ENCODE results near the gene KIAA0232. TPM values are rescaled to one million over a fixed set of nuclear protein-coding genes. Genes with fewer than 3 reads are reported as not detected.

KIAA0232 gene
- total and polyA plus RNA-seq, 2 of the 8 experiments (the other 6 are each of a cell fraction or from before 2014, with no cell fraction given): 5.6 to 23.3 TPM

GRCh38 chr4:6874981-6875380, 92.5 kb downstream of the KIAA0232 start:
- POLR2A ChIA-PET (ENCODE audit: partially characterized antibody): interaction anchor here (1.8 kb wide), 1 partner anchor 159 kb away, joined by 5 read pairs; the partner anchor contains the start of gene BLOC1S4
- no peak overlapping the region for H2BK120ac ChIP-seq (replicated peaks; ENCODE audit: low read depth, low read length)
- H3K23me2 ChIP-seq (ENCODE audit: low read depth, low read length): no peaks in the 10 kb centered on the region
- H2AK5ac ChIP-seq (ENCODE audit: low read depth, low read length): no peak overlapping the region
- DNase-seq (ENCODE audit: low read depth in 1 of 2, low spot score in 2 of 2) (no peak), FAIRE-seq (no peak)
- H4K20me1 ChIP-seq (replicated peaks in 1 of 2; ENCODE audit: control insufficient read depth in 1 of 2, insufficient read depth in 2 of 2, low read length in 2 of 2): peaks cover 9% of the 10 kb centered on the region in 2 experiments
- CTCF ChIA-PET (ENCODE audit: partially characterized antibody): interaction anchor here (0.6 to 10.2 kb wide), 16 partner anchors 9 to 207 kb away, joined by 3 to 182 read pairs (median 12); partner anchors contain the start of gene BLOC1S4
- H2BK20ac ChIP-seq (ENCODE audit: low read length): no peak overlapping the region
- H3K4ac ChIP-seq (replicated peaks; ENCODE audit: insufficient read length, low read depth, low read length): no peak overlapping the region
- no peaks in the 10 kb centered on the region for H3K4me1 ChIP-seq (replicated peaks in 1 of 4; ENCODE audit: control insufficient read depth in 3 of 4, insufficient read depth in 4 of 4, low read length in 3 of 4)
- H4K5ac ChIP-seq (ENCODE audit: insufficient read length, low read depth, low read length): no peak overlapping the region
- H4K91ac ChIP-seq (replicated peaks; ENCODE audit: insufficient read length, low read length): no peak overlapping the region
- no peak overlapping the region for H3K9ac ChIP-seq (replicated peaks in 1 of 4; ENCODE audit: extremely low read depth in 1 of 4, low read depth in 3 of 4, low read length in 3 of 4)
- H3K56ac ChIP-seq (replicated peaks; ENCODE audit: insufficient read length, low read depth, low read length): no peak overlapping the region
- no peaks in the 10 kb centered on the region for H3K79me1 ChIP-seq (ENCODE audit: low read depth, low read length)
- no peak overlapping the region for H2BK12ac ChIP-seq (ENCODE audit: low read depth, low read length)
- peaks cover 5 to 34% (median 25%) of the 10 kb centered on the region in 4 experiments; a peak in 5 of 8 replicates for H3K36me3 ChIP-seq (ENCODE audit: control insufficient read depth in 2 of 4, insufficient read depth in 4 of 4, low read length in 3 of 4)
- no peaks in the 10 kb centered on the region for H3K79me2 ChIP-seq (ENCODE audit: control insufficient read depth in 1 of 2, insufficient read depth in 2 of 2, low read length in 2 of 2)
- WGBS, 2 experiments (ENCODE audit: extremely low coverage in 1 of 2, insufficient coverage in 1 of 2, insufficient read length in 1 of 2, insufficient replicate concordance in 2 of 2, low coverage in 1 of 2, low lambda C conversion rate in 2 of 2, missing lambda C conversion rate in 1 of 2): 89% methylated on average over 4 of the region's 4 CpGs; no CpG with 5 or more reads in 1 of the 2 experiments
- no peak overlapping the region for H3K4me3 ChIP-seq (ENCODE audit: extremely low read depth in 1 of 4, insufficient read depth in 2 of 4, low read depth in 3 of 4, low read length in 4 of 4)
- no peak overlapping the region for H3K4me2 ChIP-seq (ENCODE audit: insufficient read depth in 1 of 2, low read depth in 2 of 2, low read length in 2 of 2)
- no peaks in the 10 kb centered on the region for H3K9me3 ChIP-seq (ENCODE audit: insufficient read depth in 2 of 2, low read depth in 1 of 2, low read length in 1 of 2)
- H4K8ac ChIP-seq (ENCODE audit: extremely low read depth, insufficient read depth, low read length): no peak overlapping the region
- no peaks in the 10 kb centered on the region for H3K27me3 ChIP-seq (replicated peaks in 1 of 4; ENCODE audit: control insufficient read depth in 3 of 4, extremely low read depth in 1 of 4, insufficient read depth in 3 of 4, low read length in 3 of 4)
- H3K14ac ChIP-seq (ENCODE audit: insufficient read length): no peak overlapping the region
- no peak overlapping the region for H3K27ac ChIP-seq (ENCODE audit: low read depth, low read length)
- H2BK15ac ChIP-seq (ENCODE audit: low read length): no peak overlapping the region
- no peak overlapping the region for H3K23ac ChIP-seq (ENCODE audit: insufficient read length)
- H2AFZ ChIP-seq (ENCODE audit: low read length): no peak overlapping the region
- no peak overlapping the region for H2BK5ac ChIP-seq (ENCODE audit: low read depth, low read length)
- no peak overlapping the region for H3K18ac ChIP-seq (ENCODE audit: extremely low read depth, low read length)
- TF ChIP-seq MAFK (IDR thresholded peaks at IDR 0.05; ENCODE audit: low read depth, low read length): no peak
- no peak for TF ChIP-seq SRF (IDR thresholded peaks at IDR 0.05; ENCODE audit: low read depth, low read length)

Measured in H1 (cell line).